Endometrial microvascular endothelial cells (primary cell): ENCODE data around the gene RNF126. TPM values are rescaled to one million over a fixed set of nuclear protein-coding genes. Genes with fewer than 3 reads are reported as not detected.
"Not testable (repeated sequence)": the region's sequence is repeated elsewhere in the genome, so short reads cannot be mapped to it uniquely, and the experiment has no call there.

Experiments
- in situ Hi-C: cut with HindIII; loops from 2 replicates; pipeline ENCODE4 v1.10.0; 2017; ENCODE audit warnings: low sequenced_read_pairs, low pct_unique_long_range_greater_than_20kb; ENCODE audit errors: inconsistent ontology term
- total RNA-seq: library from RNA; depleted of rRNA; stranded (reverse); fragments of >200 nt; gene quantifications from one replicate; pipeline ENCODE4 v1.2.3, GENCODE V29; 2015; ENCODE audit errors: inconsistent ontology term

RNF126 gene
- total RNA-seq, 1 donor from 2014 or later = 136 TPM

DNA sequence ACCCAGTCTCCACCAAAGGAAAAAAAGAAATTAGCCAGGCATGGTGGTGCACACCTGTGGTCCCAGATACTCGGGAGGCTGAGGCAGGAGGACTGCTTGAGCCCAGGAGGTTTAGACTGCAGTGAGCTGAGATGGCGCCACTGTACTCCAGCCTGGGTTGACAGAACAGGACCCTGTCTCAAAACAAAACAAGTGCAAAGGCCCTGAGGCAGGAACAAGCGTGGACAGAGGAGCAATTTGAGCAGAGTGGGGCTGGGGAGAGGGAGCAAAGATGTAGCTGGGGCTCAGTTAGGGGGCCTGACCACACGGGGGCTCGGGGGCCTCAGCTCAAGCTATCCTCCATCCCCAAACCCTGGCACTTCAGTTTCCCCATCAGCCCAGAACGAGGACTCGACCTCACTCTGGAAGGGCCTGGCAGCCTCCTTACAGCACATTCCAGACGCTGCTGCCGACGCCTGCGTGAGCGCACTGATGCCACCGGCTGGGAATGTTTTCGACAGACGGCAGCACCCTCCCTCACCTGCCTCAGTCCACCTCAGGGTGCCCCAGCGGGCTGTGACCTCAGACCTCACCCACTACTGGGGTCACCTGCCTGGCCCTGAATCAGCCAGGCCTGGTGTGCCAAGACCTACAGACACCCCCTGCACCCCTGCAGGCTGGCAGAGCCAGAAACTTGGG, 27.9 kb downstream of the RNF126 start:
- in situ Hi-C loops = no loop called here

DNA sequence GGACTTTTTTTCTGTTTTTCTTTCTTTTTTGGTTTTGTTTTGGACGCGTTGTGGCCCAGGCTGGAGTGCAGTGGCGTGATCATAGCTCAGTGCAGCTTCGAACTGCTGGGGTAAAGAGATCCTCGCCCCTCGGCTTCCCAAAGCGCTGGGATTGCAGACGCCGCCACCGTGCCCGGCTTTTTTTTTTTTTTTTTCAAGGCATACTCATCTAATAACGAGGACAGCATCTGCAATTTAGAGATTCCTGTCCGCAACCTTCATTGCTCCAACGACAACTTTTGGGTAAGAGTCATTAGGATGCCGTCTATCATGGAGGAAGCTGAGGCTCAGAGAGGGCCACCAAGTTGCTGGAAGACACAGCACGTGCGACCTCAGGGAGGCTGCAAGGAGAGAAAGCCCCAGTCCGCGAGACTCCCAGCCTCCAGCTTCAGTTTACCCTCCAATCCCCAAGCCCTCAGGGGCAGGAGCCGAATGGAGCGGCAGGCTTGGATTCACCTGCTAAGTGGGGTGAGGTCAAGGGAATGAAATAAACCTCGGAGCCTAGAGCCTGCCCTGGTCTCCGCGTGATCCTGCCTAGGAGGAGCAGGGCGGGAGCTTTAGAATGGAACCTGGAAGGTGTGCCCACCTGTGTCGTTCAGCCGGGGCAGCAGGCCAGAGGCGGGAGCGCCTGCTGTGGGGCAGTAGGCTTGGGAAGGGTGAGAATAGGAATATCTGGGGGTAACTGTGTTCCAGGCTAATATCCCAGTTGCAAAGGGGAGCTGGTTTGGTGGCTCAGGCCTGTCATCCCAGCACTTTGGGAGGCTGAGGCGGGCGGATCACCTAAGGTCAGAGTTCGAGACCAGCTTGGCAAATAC, 29.0 kb downstream of the RNF126 start:
- in situ Hi-C loops = no loop called here

DNA sequence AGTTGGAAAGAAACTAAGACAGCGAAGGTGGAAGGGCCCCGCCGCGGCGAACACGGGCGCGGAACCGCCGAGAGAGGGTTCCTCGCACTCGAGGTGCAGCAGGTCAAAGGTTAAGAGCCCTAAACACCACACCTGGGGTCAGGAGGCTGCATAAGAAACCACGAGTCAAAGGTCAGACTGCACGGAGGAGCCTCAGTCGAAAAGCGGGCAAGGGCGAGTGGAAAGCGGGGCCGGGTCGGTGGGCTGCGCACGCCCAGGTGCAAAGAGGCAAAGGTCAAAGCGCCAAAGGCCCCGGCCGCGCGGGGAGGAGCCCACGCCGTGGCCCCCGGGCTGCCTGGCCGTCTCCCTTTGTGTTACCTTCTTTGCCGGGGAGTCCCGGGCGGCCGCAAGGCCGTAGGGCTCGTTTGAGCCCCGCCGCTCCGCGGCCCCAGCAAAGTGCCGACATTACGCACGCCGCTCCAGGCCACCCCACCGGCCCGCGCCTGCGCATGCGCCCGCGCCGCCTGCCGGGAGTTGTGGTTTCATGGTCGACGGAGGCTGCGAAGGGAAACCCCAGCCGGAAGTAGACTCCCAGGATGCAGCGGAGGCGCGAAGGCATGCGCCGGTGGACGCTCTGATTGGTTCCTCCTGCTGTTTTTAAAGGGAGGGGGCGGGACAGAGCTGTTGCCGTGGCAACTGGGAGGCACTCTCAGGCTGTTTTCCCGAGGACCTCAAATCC, 29.8 kb downstream of the RNF126 start, which contains the start of gene POLRMT:
POLRMT (minus strand) TSS at position 470 of the 718 bp plus-strand sequence; CDS start at position 445, 25 bp downstream.
- in situ Hi-C loops = no loop called here

DNA sequence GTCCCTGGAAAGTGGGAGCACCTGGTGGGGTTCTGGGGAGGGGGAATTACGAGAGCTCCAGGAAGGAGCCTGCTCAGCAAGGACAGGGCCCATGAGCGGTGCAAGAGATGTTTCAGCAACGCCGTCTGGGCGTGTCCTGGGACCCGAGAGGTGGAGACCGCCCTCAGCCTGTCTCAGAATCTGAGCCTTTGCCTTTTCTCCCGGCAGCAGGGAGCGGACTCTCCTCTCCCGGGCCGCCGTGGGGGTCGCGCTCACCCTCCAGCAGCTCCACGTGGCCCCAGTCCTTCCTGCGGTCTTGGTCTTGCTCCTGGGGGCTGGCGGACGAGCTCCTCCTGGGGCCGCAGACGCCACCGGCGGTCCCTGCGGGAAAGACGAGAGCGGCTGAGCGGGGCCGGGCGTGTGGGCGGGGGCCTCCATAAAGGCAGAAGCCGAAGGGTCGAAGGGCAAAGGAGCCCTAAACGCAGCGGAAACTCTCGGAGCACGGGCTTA, 30.4 kb downstream of the RNF126 start:
- in situ Hi-C loops = no loop called here

DNA sequence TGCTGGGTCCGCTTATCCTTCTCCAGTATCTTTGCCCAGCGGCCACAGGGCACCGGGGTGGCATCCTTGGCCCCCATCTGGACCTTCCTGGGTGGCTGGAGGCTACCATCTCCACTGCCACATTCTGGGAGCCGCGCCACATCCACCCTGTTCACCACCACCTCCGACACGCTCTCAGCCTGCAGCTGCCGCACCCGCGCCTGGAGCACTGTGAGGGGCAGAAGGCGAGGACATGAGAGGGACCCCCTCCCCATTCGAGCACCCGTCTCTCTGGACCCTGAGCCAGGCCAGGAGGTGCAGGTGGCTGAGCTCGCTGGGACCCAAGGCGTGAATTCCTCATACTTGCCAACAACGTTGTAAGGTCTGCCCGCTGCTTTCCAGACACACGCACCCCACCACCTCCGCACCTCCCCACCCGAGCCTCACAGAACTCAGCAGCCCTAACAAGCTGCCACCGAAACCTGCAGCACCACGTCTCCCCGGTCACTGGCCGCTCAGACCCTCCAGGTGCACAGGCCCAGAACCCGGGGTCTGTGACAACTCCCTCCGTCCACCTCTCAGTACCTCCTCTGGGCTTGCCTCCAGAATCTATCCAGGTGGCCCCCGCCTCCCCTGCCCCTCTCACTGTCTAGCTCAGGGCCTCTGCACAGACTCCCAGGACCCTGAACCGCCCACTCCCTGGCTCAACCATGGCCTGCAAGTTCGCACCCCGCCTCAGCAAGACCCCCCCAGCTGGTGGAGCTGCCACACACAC, 32.9 kb downstream of the RNF126 start:
- in situ Hi-C loops = no loop called here

DNA sequence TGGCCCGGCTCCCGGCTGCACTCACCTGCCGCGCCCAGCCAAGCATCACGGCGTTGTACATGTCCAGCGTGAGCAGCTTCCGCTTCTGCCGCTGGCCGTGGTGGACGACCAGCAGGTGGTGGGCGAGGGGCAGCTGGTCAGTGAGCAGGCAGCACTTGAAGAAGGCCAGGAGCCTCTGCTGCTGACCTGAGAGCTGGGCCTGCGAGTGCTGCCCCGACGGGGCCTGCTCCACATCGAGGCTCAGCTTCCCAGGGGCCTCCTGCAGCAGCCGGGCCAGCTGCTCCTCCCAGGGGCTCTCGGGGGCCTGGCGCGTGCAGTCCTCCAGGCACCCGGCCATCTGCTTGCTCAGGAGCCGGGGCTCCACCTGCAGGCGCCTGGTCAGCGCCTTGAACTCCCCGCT, 33.5 kb downstream of the RNF126 start:
- in situ Hi-C loops = not testable (repeated sequence)

DNA sequence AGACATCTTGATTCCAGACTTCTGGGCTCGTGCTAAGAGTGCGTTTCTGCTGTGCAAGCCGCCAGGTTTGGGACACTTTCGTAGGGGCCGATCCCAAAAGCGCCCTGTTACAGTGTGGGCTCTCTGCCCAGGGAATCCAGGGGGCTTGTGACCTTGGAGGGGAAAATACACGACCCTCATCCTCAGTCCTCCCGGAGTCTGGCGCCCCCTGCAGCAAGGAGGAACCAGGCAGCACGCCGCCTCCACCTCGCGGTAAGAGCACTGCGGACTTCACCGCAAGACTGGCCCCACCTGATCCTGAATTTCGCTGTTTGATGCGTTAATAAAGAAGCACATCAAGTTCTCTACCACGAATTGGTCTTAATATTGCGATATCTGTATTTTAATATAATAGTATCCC, 34.8 kb downstream of the RNF126 start:
- in situ Hi-C loops = no loop called here

DNA sequence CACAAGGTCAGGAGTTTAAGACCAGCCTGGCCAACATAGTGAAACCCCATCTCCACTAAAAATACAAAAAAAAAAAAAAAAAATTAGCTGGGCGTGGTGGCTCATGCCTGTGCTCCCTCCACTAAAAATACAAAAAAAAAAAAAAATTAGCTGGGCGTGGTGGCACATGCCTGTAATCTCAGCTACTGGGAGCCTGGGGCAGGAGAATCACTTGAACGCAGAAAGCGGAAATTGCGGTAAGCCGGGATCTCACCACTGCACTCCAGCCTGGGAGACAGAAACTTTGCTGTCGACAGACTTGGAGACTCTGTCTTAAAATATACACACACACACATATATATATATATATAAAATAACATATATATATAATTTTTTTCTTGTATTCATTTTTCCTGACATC, 36.4 kb downstream of the RNF126 start:
- in situ Hi-C loops = not testable (repeated sequence)

DNA sequence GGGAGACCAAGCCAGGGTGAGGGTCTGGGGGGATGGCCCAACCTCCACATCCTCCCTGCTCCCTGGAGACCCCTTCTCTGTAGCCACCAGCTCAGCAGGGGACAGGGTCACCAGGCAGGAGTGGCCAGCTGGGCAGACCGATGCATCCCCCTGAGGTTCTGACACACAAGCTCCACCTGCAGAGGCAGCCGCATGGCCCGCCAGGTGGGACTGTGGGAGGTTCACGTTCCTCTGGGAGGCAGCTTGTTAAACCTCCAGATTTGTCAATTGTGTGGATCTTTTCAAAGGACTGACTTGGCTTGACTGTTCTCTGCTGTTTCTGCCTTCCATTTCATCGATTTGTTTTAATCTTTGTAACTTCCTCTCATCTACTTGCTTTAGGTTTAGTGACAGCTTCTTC, 37.8 kb downstream of the RNF126 start:
- in situ Hi-C loops = no loop called here

DNA sequence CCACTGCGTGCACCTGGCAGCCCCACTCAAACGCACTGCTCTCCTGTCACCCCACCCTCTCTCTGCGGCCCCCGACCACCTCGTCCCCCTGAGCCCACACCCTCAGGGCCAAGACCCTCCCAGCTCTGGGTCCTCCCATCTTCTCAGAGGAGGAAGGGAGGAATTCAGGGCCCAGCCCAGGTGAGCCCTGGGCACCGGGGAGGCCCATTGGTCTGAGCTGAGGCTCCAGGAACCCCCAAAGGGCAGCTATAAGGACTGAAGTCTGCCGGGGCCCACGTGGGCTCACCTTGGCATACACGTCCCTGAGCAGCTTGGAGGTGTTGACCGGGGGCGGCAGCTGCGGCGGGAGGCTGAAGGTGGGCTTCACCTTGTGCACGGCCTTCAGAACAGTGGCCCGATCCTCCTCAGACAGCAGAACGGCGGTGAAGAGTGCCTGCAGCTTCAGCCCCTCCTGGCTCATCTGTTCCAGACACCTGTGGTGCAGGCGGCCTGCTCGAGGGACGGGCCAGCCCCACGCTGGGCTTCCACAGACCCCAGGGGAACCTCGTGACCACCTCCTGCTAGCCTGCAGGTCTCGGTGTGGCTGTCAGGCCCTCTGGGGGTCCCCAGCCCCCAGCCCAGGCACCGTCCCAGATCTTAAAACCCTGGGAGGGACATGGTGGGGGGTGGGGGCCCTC, 38.4 kb downstream of the RNF126 start:
- in situ Hi-C loops = no loop called here

DNA sequence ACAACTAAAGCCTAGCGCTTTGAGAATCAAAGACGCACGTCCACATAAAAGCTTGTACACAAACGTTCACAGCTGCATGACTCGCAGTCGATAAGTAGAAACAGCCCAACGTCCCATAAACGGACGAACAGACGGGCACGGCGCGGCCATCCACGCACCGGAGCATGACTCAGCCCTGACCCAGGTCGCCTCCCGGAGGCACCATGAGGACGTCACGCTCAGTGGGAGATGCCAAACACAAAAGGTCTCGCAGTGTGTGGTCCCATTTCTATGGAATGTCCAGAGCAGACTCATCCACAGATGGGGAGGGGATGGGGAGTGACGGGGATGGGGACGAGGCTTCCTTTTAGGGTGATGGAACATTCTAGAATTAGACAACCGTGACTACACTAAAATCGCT, 39.0 kb downstream of the RNF126 start:
- in situ Hi-C loops = no loop called here

DNA sequence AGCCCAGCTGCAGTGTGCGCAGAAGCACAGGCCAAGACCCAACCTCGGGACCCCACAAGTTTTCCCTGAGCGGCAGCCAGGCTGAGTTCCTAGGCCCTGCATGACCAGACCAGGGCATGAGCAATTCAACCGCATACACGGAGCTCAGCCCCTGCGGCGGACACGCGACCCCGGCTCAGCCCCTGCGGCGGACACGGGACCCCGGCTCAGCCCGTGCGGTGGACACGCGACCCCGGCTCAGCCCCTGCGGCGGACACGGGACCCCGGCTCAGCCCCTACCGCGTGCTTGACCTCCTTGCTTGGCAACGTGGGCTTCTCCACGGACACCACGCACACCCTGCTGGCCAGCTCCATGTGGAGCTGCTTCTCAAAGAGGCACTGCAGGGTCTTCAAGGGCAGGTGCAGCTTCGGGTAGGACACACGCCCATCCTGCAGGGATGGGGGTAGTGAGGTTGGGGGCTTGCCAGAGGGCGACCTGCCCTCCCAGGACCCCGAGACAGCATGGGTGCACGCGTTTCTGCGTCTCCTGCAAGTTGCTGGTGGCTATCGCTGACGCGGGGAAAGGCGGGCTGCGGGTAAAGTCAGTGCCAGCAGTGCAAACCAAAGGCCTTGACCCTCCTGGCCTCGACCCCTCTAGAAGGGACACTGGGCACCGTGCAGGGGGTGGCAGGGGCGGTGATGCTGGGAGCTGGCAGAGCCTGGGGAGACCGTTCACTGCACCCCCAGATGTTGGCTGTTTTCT, 39.7 kb downstream of the RNF126 start:
- in situ Hi-C loops = no loop called here

DNA sequence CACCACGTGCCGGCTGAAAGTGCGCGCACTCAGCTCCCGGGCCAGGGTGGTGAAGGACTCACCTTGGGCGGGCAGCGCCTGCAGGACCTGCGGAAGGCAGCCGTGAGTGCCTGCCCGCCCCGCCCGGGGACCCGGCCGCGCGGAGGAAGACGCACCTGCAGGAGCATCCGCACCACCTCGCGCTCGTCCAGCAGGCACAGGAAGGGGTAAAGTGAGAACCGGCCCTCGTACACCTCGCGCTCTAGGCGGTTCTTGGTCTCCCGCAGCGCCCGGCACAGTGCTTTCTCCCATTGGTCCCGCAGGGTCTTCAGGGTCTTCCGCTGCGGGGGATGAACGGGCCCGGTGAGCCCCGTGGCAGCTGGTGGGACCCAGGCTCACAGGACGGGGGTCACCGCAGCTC, 40.3 kb downstream of the RNF126 start:
- in situ Hi-C loops = no loop called here

DNA sequence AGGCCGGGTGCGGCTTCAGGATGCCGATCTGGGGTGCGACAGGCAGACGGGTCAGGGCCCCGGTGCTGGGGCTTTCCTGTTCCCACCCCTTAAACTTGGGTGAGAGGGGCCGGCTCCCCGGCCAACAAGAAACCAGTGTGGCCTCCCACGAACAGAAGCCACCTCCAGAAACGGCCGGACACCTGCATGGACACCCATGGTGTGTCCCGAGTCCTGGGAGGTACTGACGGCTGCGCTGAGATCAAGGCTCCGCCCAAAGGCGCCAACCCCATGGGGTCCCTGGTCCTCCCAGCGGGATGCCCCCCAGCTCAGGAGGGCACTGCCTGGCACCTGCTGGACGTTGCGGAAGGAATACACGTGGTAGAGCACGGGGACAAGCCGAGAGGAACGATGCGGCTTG, 41.2 kb downstream of the RNF126 start:
- in situ Hi-C loops = no loop called here

DNA sequence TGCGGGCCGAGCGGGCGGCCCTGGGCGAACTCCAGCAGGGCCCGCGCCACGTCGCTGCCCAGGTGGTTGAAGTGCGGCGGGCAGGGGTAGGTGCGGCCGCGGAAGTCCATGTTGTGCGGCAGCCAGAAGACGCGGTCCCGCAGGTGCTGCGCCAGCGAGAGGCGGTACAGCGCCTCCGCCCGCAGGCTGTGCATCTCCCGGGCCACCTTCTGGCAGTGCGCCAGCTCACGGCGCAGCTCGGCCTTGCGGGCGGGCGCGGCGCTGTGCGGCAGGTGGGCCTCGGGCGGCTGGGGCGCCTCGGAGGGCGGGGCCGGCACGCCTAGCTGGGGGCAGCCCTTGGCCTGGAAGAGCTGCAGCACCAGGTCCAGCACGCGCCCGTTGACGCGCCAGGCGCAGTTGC, 41.8 kb downstream of the RNF126 start:
- in situ Hi-C loops = not testable (repeated sequence)

DNA sequence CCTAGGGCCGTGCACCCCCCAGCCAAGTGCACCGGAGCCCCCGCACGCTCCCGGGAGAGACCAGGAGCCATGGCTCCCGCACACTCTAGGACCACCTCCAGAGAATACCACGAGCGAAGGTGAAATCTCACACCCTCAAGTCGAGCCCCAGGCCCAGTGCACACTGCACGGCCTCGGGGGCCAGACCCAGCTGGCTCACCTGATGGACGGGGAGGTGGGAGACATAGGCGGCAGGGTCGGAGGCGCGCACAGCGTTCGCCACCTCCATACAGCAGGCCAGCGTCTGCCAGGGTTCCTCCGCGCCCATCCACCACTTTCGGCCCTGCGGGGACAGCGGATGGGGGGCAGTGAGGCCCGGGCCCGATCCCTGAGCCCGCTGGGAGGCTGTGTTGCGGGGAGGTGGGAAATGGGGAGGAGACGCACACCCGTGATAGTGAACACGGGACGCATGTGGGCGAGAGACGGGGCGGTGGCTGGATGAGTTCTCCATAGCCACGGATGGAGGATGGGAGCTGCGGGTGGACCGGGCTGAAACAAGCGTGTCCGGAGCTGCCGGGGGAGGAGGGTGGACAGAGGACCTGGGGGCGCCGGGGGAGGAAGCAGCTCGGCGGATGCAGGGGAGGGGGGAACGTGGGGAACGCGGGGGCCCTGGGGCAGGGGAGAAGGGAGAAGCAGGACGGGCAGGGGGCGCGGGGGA, 42.7 kb downstream of the RNF126 start:
- in situ Hi-C loops = no loop called here
